Stimulated activated CD4-positive, alpha-beta T cell treated with anti-CD3 and anti-CD28 coated beads, Interleukin-4, amount 100 ng/mL, for 48 hours (primary cell): Measurements from ENCODE around the gene FOXI2.

ENCODE experiments used
- DNase-seq, 2 donors: peaks; one replicate each; pipeline ENCODE4 v3.0.0-alpha.2; 2020; ENCODE audit warnings: low read depth in 2 of 2

The FOXI2 gene

DNA sequence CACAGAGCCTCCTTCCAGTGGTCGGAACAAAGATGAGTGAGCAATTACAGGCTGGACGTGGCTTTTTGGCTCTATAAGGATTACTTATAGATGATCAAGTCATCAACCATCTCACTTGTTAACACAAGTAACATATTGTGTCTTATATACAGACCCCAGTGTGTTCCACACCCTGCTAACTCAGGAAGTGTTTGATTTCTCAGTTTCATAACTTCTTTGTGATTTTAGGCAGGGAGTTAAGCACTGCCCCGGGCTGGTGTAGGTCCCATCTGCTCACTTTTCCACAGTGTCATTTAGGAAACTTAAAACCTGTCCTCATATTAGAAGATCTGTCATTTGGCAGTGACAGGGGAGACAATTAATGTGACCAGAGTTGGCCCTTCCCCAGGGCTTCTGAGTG is 6.2 kb downstream of the FOXI2 start:
- no peak for DNase-seq

DNA sequence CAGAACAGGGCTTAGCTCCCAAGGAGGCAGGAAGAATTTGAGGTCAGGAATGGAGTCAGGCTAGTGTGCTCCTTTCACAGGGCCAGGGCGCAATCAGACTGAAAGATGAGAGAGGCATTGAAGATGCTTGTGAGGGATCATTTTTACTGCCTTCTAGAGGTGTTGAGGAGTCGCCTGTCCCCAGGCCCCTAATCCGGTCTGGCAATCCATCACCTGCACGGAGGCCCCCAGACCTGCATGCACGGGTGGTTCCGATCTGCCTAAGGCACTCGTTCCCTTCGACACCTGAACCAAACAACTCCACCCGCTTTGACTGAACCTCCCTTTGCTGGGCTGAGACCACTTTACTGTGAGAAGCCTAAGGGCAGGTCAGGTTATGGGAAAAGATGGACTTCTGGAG is 8.0 kb downstream of the FOXI2 start:
- no peak for DNase-seq

GRCh38 chr10:127745861-127746260 is 8.9 kb downstream of the FOXI2 start:
- no peak for DNase-seq

DNA sequence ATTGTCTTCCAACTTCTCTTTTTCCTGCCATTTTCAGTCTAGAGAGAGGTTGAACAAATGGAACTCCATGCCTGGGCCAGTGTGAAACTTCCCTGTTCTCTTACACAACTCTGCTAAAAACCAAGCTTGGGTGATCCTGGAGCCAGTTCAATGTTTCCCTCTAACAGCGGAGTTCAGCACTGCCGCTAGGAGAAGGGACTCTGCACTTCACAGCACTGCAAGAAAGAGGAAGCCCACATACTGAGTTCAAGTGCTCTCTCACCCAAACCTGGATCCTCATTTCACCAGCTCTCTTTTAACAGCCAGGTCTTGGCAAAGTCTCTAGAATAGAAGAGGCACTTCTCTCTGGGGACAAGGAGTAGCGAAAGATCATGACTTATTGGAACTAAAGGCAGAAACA is 18.8 kb downstream of the FOXI2 start:
- DNase-seq: no peak

DNA sequence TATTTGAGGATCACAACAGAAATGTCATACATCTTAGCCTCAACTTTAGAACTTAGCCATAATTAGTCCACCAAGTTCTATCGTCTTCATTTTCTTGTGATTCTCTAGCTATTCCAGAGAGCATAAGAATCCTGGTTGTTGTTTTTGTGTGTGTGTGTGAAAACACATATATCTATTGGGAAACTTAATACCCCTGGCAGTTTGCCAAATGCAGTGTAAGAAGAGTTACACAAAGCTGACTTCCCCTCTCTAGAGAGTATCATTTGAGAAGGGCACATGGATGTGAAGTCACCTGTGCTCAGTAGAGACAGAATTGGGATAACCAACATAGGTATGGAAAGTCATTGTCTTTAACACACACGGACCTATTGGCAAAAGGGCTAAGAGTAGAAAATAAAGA is 19.3 kb downstream of the FOXI2 start:
- DNase-seq: no peak

GRCh38 chr10:127757033-127757432 is 20.0 kb downstream of the FOXI2 start:
- DNase-seq: no peak

GRCh38 chr10:127759276-127759675 is 22.3 kb downstream of the FOXI2 start:
- no peak for DNase-seq

DNA sequence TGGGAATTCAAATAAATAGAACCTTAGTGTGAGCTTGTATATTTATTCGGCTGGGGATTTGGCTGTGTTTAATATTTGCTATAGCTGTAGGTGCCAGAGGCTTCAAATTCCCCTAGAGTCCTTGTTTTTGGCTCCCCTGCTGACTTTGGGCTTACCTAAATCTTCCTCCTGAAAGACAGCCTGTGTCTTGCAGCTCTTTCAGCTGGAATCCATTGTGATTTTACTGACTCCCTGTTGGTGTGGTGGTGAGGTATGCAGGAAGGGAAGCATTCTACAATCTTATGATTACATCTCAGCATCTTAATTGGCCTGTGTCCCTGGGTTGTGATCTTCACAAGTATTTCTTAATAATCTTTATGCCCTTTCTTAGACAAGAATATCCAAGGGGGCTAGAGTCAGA is 25.9 kb downstream of the FOXI2 start:
- DNase-seq: no peak

DNA sequence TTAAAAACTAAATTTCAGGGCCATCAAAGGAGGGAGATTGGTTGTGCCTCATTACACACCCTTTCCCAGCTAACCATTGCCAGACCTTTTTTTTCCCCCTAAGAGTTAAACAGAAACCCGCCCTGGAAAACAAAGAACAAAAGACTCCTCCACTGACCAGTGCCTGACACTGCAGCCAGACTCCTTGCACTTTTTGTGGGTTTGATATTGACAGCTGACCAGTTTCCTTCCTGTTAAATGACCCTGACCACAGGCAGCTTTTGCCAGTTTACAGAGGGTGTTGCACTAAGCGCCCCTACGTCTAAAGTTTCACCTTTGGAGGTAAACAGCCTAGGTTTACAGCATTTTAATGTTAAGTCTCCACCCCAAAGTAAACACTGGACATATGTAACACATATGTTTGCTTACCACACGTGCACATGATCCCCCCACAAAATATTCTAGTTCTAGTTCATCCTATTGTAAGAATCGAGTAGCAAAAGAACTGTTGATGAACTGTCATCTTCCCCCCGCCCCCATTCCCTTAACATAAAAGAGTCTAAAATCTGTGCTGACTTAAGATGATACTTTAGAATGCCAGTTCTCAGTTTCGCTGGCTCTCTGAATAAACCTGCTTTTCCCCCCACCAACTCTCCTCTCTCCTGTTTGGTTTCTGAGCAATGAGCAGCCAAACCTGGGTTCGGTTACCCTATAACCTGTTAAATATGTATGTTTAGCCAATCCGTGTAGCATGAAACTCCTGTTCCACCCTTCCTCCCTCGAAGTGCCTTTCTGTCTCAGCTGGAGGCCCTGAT is 38.0 kb downstream of the FOXI2 start:
- no peak for DNase-seq

DNA sequence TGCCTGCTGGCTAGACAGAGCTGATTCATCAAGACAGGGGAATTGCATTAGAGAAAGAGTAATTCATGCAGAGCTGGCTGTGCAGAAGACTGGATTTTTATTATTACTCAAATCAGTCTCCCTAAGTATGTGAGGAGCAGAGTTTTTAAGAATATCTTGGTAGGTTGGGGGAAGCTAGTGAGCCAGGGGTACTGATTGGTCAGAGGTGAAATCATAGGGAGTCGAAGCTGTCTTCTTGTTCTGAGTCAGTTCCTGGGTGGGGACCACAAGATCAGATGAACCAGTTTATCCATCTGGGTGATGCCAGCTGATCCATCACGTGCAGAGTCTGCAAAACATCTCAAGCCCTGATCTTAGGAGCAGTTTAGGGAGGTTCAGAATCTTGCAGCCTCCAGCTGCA is 39.8 kb downstream of the FOXI2 start:
- DNase-seq: no peak

GRCh38 chr10:127781412-127781811 is 44.4 kb downstream of the FOXI2 start:
- DNase-seq: no peak

DNA sequence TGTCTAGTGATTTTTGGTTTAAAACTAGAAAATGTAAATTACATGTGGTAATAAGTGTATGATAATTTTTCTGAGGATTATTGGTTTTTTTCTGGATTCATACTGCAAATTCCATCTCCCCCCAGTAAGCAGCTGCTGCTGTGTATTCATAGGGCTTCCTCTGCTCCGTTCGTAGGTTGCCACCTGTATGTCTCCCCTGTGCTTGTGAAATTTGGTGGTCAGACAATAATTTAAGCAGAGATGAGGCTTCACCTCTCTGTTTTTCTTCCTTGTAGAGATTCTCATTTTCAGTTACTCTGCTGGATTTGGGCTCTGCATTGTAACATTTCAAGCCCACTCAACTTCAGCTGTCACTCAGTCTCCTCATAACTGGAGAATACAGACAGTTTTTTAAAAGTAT is 50.9 kb downstream of the FOXI2 start:
- no peak for DNase-seq

GRCh38 chr10:127790066-127790624 is 53.2 kb downstream of the FOXI2 start:
- no peak for DNase-seq
